ENCODE results near the gene CNGA2. TPM values are rescaled to one million over a fixed set of nuclear protein-coding genes. Genes with fewer than 3 reads are reported as not detected.

Gene CNGA2
- polyA plus RNA-seq, 4 donors: not detected

DNA sequence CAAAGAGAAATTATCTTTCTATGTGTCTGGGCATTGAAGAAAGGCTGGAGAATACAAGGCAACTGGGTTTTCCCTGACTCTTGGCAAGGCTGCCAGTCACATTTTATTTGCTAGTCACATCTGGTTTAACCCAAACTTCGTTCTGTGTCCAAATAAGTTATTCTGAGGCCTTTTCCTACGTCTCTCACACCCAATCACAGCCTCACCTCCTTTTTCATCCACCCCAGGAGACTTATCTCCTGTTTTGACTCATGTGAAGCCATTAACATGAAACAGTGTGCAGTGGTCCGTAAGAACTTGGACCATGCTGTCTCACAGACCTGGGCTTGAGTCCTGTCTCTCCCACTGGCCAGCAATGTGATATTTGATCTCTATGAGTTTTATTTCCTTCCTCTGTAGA is 59.3 kb downstream of the CNGA2 start:
- no peak for DNase-seq (ENCODE audit: low read depth in 4 of 4, low spot score in 3 of 4)

Other genes with a start within 250 kb of the CNGA2 start
- gene PASD1, start 171.1 kb upstream of the CNGA2 start, polyA plus RNA-seq (ENCODE audit: insufficient read length in 4 of 4): not detected
- gene PRRG3, start 39.3 kb upstream of the CNGA2 start, polyA plus RNA-seq (ENCODE audit: insufficient read length in 4 of 4): 1 to 10 TPM; 5.1 to 8.8 (median 6.5) TPM
- under 1 TPM in 1 of 4 donors, not detected in 3; 0.38 TPM for gene FATE1, start 18.7 kb upstream of the CNGA2 start, polyA plus RNA-seq (ENCODE audit: insufficient read length in 4 of 4)
- gene MAGEA4, start 178.1 kb downstream of the CNGA2 start, polyA plus RNA-seq (ENCODE audit: insufficient read length in 4 of 4): not detected
- gene GABRE, start 239.9 kb downstream of the CNGA2 start, polyA plus RNA-seq (ENCODE audit: insufficient read length in 4 of 4): 10 to 100 TPM in 1 of 4 donors, 1 to 10 TPM in 3; 5.2 to 10.8 (median 5.9) TPM